SK-N-SH (cell line): ENCODE measurements around the gene C17orf67. TPM values are rescaled to one million over a fixed set of nuclear protein-coding genes. Genes with fewer than 3 reads are reported as not detected.

Experiments used
- CTCF ChIA-PET: fragments of 300-600, 350-600 bp; formaldehyde crosslinking; extraction: SDS; loops from one replicate; lab custom pipeline; 2021; lab: Yijun Ruan, JAX
- POLR2A ChIA-PET: fragments of 350-600 bp; sonication (Branson Sonifier 250); formaldehyde crosslinking; extraction: SDS; loops from one replicate; lab custom pipeline; 2020; ENCODE audit warnings: antibody characterized with exemption, inconsistent platforms; lab: Yijun Ruan, JAX
- DNase-seq: peaks from one replicate; pipeline ENCODE4 v3.0.0; 2012
- H2AFZ ChIP-seq: fragments of 200-600 bp; sonication (generic); 2 replicates; pipeline ENCODE4 v1.8.1; 2016; ENCODE audit warnings: antibody characterized with exemption, mild to moderate bottlenecking, low read depth
- H3F3A ChIP-seq: fragments of 200-600 bp; sonication (generic); replicated peaks from 2 replicates; pipeline ENCODE3; 2016; ENCODE audit warnings: antibody characterized with exemption, mild to moderate bottlenecking; ENCODE audit not compliant: insufficient read depth
- H3K27ac ChIP-seq, 2 experiments: fragments of 200-500 bp in 1 of 2; fragments of 200-600 bp in 1 of 2; sonication (Bioruptor generic) in 1 of 2; sonication (generic), shearing (Covaris generic) in 1 of 2; 2 replicates each; pipeline versions ENCODE4 v1.5.1 to v1.6.1; 2014 to 2016; ENCODE audit warnings: low read depth in 2 of 2, inconsistent platforms in 1 of 2, low read length in 1 of 2, mild to moderate bottlenecking in 1 of 2, mixed read lengths in 1 of 2
- H3K27me3 ChIP-seq: fragments of 200-600 bp; sonication (generic), shearing (Covaris generic); 2 replicates; pipeline ENCODE4 v1.6.1; 2016; ENCODE audit warnings: mixed run types; ENCODE audit not compliant: insufficient read depth
- H3K36me3 ChIP-seq, 2 experiments: fragments of 200-500 bp in 1 of 2; fragments of 200-600 bp in 1 of 2; sonication (Bioruptor generic) in 1 of 2; sonication (generic) in 1 of 2; replicated peaks in 1 of 2; 2 replicates each; pipeline versions ENCODE3 to v1.5.1; 2014 to 2016; ENCODE audit warnings: low read length in 1 of 2, mild to moderate bottlenecking in 1 of 2; ENCODE audit not compliant: insufficient read depth in 2 of 2, control insufficient read depth in 1 of 2
- H3K4me1 ChIP-seq, 2 experiments: fragments of 200-500 bp in 1 of 2; fragments of 200-600 bp in 1 of 2; sonication (Bioruptor generic) in 1 of 2; sonication (generic), shearing (Covaris generic) in 1 of 2; 2 replicates each; pipeline versions ENCODE4 v1.5.1 to v1.6.1; 2014 to 2016; ENCODE audit warnings: low read depth in 1 of 2, low read length in 1 of 2, mixed run types in 1 of 2; ENCODE audit not compliant: insufficient read depth in 2 of 2, control insufficient read depth in 1 of 2
- H3K4me2 ChIP-seq: fragments of 200-600 bp; sonication (generic), shearing (Covaris generic); 2 replicates; pipeline ENCODE4 v1.6.1; 2017; ENCODE audit warnings: mixed run types
- H3K4me3 ChIP-seq, 2 experiments: fragments of 200-500 bp in 1 of 2; fragments of 200-600 bp in 1 of 2; sonication (Bioruptor generic) in 1 of 2; sonication (generic), shearing (Covaris generic) in 1 of 2; 2 replicates each; pipeline versions ENCODE4 v1.5.1 to v1.8.1; 2014 to 2016; ENCODE audit warnings: low read depth in 2 of 2, inconsistent platforms in 1 of 2, low read length in 1 of 2, mild to moderate bottlenecking in 1 of 2, mixed read lengths in 1 of 2, moderate library complexity in 1 of 2
- H3K79me2 ChIP-seq: fragments of 200-600 bp; sonication (generic); 2 replicates; pipeline ENCODE4 v1.8.1; 2017; ENCODE audit warnings: mild to moderate bottlenecking; ENCODE audit not compliant: insufficient read depth
- H3K9ac ChIP-seq: fragments of 200-600 bp; sonication (generic); 2 replicates; pipeline ENCODE4 v1.6.1; 2017; ENCODE audit warnings: mixed run types
- H3K9me2 ChIP-seq: fragments of 200-600 bp; sonication (generic); 2 replicates; pipeline ENCODE4 v1.6.1; 2017; ENCODE audit warnings: mixed run types
- H3K9me3 ChIP-seq: fragments of 200-600 bp; sonication (generic); 2 replicates; pipeline ENCODE4 v1.6.1; 2017; ENCODE audit warnings: mixed run types, mild to moderate bottlenecking, moderate library complexity
- H4K20me1 ChIP-seq: fragments of 200-600 bp; sonication (generic); 2 replicates; pipeline ENCODE4 v1.6.1; 2017; ENCODE audit warnings: mild to moderate bottlenecking, mixed run types; ENCODE audit not compliant: insufficient read depth
- CHD2 ChIP-seq: fragments of 150-350 bp; IDR thresholded peaks from 2 replicates; pipeline ENCODE4 v1.6.1; 2018; ENCODE audit warnings: low read length; ENCODE audit not compliant: partially characterized antibody
- ELF1 ChIP-seq: IDR thresholded peaks from 2 replicates; pipeline ENCODE4 v1.4.0; 2012
- EP300 ChIP-seq, 2 experiments: IDR thresholded peaks; 2 replicates each; pipeline versions ENCODE4 v1.4.0 to v1.6.1; 2012; ENCODE audit warnings: borderline replicate concordance in 1 of 2, low read depth in 1 of 2, low read length in 1 of 2
- FOSL2 ChIP-seq: IDR thresholded peaks from 2 replicates; pipeline ENCODE4 v1.4.0; 2012; ENCODE audit warnings: low read depth, mild to moderate bottlenecking, moderate library complexity, borderline replicate concordance
- FOXJ3 ChIP-seq: sonication (generic); formaldehyde crosslinking; IDR thresholded peaks from 2 replicates; pipeline ENCODE4 v1.5.1; 2020; ENCODE audit warnings: mild to moderate bottlenecking, missing genetic modification reagents
- IRF3 ChIP-seq: fragments of 150-350 bp; IDR thresholded peaks from 2 replicates; pipeline ENCODE4 v1.6.1; 2016; ENCODE audit warnings: mild to moderate bottlenecking, low read depth, low read length
- JUND ChIP-seq: IDR thresholded peaks from 2 replicates; pipeline ENCODE4 v1.4.0; 2012
- MAX ChIP-seq: IDR thresholded peaks from 2 replicates; pipeline ENCODE4 v1.4.0; 2012; ENCODE audit warnings: low read depth
- POLR2AphosphoS5 ChIP-seq: IDR thresholded peaks from 2 replicates; pipeline ENCODE4 v1.6.1; 2012; ENCODE audit warnings: low read depth, low read length
- RCOR1 ChIP-seq: fragments of 150-350 bp; IDR thresholded peaks from 2 replicates; pipeline ENCODE4 v1.6.1; 2017; ENCODE audit warnings: antibody characterized with exemption, low read length
- SMC3 ChIP-seq: IDR thresholded peaks from 2 replicates; pipeline ENCODE4 v1.6.1; 2012; ENCODE audit warnings: low read depth, low read length, improper control_type of control experiment
- TEAD4 ChIP-seq: IDR thresholded peaks from 2 replicates; pipeline ENCODE4 v1.4.0; 2012; ENCODE audit warnings: mild to moderate bottlenecking, borderline replicate concordance; ENCODE audit not compliant: insufficient read depth
- USF1 ChIP-seq: IDR thresholded peaks from 2 replicates; pipeline ENCODE4 v1.4.0; 2012; ENCODE audit warnings: low read depth, borderline replicate concordance
- USF2 ChIP-seq: fragments of 150-350 bp; IDR thresholded peaks from 2 replicates; pipeline ENCODE4 v1.6.1; 2017; ENCODE audit warnings: antibody characterized with exemption, low read length, low read depth, borderline replicate concordance
- YY1 ChIP-seq: IDR thresholded peaks from 2 replicates; pipeline ENCODE4 v1.4.0; 2012; ENCODE audit warnings: low read depth, mild to moderate bottlenecking
- WGBS: methylation state at CpG from one replicate; pipeline ENCODE4 v1.1.6; 2017; ENCODE audit warnings: low lambda C conversion rate; 5-methylcytosine and 5-hydroxymethylcytosine counted together
- polyA plus RNA-seq, 3 experiments: library from polyadenylated mRNA; depleted of rRNA; stranded (reverse); fragments of >200 nt; gene quantifications; 2 replicates each; pipeline ENCODE4 v1.2.3, GENCODE V29; 2012
- TF ChIP-seq, protein P1 (sequence below): fragments of 200-600 bp; sonication (generic); IDR thresholded peaks from 2 replicates; pipeline ENCODE4 v1.6.1; 2017; ENCODE audit warnings: antibody characterized with exemption, mild to moderate bottlenecking, moderate library complexity

The C17orf67 gene
- polyA plus RNA-seq, 1 of the 3 experiments (the other 2 are of a cell fraction): 1.7 TPM

- 65% methylated on average over 3 of the region's 3 CpGs for WGBS
- peaks cover 27 to 50% of the 10 kb centered on the region in 2 experiments for H3K36me3 ChIP-seq
- no peaks in the 10 kb centered on the region for H3K79me2 ChIP-seq
- H3K9me3 ChIP-seq: no peaks in the 10 kb centered on the region
- ChIA-PET POLR2A (interaction anchor here (0.6 kb wide), 1 partner anchor 72 kb away, joined by 3 read pairs; no protein-coding TSS in a partner anchor), CTCF (interaction anchor here (0.6 to 6.1 kb wide), 10 partner anchors 16 to 114 kb away, joined by 3 to 28 read pairs (median 3); no protein-coding TSS in a partner anchor)
- H3K9ac ChIP-seq: no peak overlapping the region
- no peak overlapping the region for H3K4me2 ChIP-seq
- no peaks in the 10 kb centered on the region for H3K27me3 ChIP-seq
- no peaks in the 10 kb centered on the region for H3F3A ChIP-seq
- DNase-seq: no peak
- no peak overlapping the region for H3K27ac ChIP-seq
- H2AFZ ChIP-seq: no peak overlapping the region
- TF ChIP-seq IRF3: no peak
- TF ChIP-seq TEAD4: no peak
- TF ChIP-seq RCOR1: no peak
- TF ChIP-seq JUND: no peak
- TF ChIP-seq, protein P1, sequence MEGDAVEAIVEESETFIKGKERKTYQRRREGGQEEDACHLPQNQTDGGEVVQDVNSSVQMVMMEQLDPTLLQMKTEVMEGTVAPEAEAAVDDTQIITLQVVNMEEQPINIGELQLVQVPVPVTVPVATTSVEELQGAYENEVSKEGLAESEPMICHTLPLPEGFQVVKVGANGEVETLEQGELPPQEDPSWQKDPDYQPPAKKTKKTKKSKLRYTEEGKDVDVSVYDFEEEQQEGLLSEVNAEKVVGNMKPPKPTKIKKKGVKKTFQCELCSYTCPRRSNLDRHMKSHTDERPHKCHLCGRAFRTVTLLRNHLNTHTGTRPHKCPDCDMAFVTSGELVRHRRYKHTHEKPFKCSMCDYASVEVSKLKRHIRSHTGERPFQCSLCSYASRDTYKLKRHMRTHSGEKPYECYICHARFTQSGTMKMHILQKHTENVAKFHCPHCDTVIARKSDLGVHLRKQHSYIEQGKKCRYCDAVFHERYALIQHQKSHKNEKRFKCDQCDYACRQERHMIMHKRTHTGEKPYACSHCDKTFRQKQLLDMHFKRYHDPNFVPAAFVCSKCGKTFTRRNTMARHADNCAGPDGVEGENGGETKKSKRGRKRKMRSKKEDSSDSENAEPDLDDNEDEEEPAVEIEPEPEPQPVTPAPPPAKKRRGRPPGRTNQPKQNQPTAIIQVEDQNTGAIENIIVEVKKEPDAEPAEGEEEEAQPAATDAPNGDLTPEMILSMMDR: no peak
- no peak for TF ChIP-seq USF2
- TF ChIP-seq POLR2AphosphoS5: no peak
- TF ChIP-seq YY1: no peak
- no peak for TF ChIP-seq FOSL2
- no peak for TF ChIP-seq EP300 (IDR thresholded peaks at IDR 0.05; ENCODE audit: borderline replicate concordance in 1 of 2, low read depth in 1 of 2, low read length in 1 of 2)
- no peak for TF ChIP-seq SMC3
- no peak for TF ChIP-seq USF1
- TF ChIP-seq CHD2: no peak
- no peak for TF ChIP-seq ELF1
- TF ChIP-seq MAX: no peak
- TF ChIP-seq FOXJ3 (CRISPR knock-in tag): no peak
- H3K4me1 ChIP-seq: no peaks in the 10 kb centered on the region
- no peak overlapping the region for H3K4me3 ChIP-seq
- no peaks in the 10 kb centered on the region; the same call in 1 of the 2 replicates for H3K9me2 ChIP-seq
- no peaks in the 10 kb centered on the region for H4K20me1 ChIP-seq
Measured at GRCh38 chr17:56851008-56851407, 17.3 kb upstream of the C17orf67 start.
